NCI-H2227 (cell line): ENCODE results near the gene CMSS1.

Experiments
- DNase-seq: peaks from one replicate; lab custom pipeline; 2025; ENCODE audit not compliant: unreplicated experiment; lab: John Stamatoyannopoulos, UW

CMSS1 gene

DNA sequence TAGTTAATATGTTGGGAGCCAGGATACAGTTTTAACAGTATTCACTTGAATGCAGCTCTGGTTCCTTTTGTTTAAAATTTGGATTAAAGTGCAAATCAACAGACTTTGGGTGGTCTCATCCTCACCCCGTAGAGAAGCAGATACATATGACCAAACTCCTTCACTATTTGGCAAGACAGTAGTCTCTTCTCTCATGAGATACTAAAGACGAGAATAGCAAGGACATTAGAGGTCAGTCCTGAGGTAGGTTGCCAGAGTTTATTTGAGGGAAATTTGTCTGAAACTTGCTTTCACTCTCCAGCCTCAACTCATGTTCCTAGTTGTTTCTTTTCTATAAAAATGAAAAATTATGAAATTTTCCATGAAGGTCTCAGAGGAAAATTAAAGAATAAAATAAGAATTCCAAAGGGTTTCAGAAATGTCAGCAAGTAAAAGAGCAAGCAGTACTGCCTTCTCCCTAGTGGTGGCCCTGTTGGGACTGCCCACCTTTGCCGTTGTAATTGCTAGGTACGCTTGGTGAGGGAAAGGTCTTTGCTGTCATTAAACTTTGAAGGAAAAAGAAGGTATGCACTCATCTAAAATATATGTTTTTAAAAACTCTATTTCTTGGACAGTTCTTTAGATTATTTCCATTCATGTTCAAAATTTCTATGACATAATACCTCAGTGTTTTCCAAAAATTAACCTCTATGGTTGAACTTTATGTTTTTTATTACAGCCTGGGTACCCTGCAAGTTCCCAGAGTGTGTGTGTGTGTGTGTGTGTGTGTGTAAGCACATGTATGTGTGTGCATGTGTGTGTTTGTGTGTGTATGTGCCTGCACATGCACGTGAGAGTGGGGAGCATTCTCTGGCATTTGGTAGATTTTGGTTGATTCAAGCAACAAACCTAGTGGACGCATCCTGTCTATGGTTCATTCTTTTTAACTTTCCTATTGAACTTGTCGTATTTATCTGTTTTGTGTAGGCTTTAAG is 111.4 kb downstream of the CMSS1 start:
- DNase-seq, result no peak

DNA sequence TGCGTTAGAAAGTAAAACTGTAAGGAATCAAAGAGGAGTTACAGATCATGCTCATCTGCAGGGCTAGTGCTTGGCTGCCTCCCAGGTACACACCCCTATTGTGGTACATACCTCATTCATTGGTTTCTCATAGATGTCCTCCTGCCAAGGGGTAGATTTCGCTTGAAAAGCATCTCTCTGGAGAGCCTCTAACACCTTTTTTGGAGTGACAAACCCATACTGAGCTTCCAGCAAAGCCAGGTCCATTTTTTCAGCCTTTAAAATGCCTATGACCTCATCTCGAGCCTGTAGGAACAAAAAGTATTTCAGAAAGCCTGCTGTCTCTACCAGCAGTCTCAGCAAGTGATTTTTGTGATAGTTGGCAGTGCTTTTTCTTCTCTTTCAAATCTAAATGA is 112.1 kb downstream of the CMSS1 start:
- no peak for DNase-seq

DNA sequence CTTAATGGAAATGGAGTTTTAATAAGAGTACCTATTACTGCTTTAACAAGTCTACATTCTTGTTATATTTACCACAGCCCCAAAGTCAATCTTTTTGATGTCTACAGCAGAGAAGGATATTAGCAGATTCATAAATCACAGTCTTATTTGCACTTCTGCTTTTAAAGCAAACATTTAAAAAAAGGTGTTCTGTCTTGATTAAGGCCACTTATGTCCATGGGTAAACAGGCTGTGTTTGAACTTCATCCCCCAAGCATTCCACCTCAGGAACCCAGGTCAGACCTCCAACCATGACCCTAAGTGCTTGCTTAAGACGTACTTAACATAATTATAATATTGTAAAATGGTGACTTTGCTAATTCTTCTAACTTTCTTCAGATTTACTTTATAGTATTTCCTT is 113.4 kb downstream of the CMSS1 start:
- DNase-seq, result no peak

DNA sequence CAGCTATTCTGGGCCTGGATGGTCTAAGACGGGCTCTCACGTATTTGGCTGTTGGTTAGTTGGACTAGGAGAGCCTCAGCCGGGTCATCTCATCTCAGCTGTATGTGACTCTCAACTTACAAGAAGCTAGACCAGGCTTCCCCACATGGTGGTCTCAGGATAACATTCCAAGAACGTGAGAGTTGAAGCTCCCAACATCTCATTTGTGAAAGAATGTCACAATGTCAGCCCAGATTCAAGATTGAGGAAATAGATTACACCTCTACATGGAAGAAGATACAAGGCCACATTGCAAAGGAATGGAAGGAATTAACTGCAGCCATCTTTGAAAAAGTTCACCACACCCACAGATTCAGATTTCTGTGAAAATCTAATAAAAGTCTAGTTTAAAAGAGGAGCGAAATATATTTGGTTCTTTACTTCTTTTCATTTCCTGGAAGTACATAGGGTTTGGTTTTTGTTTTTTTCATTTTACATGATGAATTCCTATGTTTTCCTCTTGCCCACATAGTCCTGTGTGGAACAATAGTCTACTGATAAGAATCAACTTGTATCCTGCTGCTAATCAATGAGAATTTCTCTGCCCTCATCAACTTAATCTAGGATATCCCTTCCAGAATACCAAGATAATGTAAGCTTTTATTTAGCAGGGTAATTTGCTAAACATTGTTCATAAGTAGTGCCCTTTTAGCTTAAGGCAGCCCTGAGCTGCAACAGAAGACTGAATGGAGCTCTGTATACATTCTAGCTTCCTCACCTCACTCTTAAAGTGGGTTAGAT is 116.5 kb downstream of the CMSS1 start:
- DNase-seq, result no peak

DNA sequence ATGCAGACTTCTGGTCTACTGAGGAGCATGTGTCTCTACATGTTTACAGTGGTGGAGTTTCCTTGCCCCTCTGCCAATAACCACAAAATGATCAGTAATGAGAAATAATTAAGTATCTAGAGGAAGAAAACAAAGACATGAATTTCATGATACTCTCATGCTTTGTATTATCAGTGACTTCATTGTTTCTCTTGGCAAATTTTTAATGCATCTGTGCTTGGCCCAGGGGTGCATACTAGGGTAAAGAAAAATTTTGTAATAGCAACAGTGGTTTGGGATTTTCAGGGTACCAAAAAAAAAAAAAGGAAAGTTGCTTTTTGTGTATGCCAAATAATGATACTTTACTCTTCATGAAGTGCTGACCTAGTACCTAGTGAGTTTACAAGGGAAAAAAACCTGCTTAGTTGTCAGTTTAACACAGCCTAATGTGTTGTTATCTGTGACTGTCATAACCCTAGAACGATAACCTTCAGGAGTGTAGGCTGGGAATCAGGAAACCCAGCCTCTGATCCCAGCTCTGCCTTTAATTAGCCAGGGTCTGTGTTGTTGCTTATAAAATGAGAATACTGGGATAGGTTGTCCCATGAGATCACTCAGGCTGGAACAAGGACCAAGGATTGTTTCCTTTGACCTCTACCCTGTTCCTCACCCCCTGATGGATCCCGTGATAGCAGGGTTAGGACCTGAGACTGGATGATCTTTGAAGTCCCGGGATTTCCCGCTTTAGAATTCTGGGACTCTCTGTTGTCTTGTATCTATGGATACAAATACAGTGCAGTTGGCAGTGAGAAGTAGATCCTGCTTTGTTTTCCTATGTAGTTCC is 117.5 kb downstream of the CMSS1 start:
- no peak for DNase-seq

DNA sequence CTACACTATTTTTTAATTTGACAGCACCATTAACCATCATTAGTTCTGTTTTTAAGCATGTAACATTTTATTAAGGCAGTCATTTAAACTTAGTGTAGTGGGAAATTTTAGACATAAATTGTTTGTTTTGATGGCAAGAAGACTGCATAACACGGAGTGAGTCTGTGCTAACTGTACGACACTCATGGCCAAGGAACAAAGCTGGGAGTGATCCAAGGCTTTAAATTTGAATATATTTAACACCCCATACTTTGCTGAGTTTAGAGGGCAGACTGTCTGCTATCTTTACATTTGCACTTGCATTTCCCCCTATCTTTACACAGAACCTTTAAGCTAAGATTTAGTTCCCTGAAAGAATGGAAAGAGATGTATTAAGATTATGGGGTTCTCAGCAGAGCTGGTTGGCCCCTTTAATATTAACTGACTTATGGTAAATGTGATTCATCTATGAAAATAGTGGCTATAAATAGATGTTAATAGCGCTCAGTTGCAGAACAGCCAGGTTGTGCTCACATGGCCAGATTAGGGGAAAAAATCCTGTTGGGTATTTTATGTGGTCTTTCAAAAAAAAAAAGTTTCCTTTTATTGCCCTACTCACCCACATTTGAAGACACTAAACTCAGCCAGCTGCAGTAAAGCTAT is 120.7 kb downstream of the CMSS1 start:
- DNase-seq, result no peak

DNA sequence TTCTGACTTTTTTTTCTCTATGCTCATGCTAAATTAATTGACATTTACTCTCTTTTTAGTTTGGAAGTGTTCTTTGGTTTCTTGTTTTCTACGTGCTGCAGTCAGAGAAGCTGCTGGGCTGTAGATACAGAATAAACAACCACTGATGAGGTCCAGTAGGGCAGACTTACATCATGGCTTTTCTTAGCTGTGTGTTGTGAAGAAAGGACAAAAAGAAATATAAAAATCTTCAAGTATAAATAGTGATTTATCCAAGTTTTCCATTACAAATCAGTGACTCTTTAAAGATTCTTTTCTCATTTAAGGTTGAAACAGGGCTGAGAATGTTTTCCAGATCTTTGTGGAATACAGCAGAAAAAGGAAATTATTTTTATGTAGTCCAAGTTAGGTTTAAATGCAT is 122.2 kb downstream of the CMSS1 start:
- no peak for DNase-seq

DNA sequence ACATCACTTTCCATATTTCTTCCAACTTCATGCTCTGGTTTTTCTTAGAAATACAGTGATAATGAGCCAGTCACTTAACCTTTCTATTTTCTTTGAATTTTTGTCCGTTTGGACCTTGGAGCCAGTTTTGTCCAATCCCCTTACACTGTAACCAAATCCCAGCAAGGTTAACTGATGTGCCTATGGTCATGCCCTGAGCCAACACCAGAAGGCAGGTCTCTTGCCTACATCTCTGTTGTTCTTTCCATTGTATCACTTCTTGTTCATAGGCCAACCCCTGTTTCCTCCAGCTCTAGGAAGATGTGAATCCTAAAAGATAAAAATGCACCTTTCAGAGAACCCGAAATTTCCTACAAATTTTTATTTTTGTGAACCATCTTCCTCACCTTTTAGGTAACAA is 122.7 kb downstream of the CMSS1 start:
- no peak for DNase-seq

DNA sequence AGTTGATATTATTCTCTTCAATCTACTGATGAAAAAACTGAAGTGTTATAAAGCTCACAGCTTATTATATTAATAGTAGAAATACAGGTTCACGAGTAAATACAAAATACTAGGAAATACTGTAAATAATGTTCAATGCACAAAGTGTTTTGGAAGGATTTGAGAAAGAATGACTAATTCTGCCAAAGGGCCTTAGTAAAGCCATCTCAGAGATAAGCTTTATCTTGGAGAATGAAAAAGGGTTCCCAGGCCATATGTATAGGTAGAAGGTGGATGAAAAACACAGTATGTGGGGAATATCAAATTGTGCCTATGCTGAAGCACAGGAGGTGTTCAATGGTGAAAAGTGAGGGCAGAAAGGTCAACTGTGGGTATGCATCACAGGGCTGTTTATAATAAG is 123.5 kb downstream of the CMSS1 start:
- no peak for DNase-seq

DNA sequence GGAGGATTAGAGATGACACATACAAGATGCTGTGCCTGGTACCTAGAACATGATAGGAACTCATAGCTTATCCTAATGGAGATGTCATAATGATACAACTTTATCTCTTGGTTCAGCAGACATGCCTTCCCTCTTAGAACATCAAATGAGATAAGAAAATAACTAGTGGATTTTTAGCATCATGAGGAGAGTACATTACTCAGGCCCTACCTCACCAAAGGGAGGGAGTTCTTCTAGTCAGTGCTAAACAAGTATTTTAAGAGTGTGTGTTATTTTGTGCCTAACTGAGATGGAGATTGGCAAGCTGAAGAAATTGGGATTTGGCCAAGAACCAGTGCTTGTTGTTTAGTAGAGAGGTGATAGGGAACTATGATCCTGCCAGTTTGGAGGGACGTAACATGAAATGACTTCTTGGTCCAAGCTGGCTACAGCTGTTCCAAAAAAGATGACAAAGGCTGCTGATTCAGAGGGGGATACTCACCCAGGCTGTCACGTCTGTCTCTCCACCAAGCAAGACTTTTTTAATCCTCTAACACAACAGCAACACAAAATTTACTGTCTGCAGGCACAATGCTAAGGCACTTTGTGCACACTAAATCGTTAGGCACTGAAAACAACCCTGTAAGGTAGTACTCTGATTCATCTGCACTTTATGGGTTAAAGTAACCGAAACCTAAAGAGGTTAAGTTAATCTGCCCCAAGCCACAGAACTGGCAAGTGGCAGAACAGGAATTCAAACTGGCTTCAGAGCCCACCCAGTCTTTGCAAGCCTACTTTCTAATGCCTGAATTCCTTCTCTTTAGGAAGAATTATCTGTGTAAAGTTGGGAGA is 126.5 kb downstream of the CMSS1 start:
- no peak for DNase-seq

DNA sequence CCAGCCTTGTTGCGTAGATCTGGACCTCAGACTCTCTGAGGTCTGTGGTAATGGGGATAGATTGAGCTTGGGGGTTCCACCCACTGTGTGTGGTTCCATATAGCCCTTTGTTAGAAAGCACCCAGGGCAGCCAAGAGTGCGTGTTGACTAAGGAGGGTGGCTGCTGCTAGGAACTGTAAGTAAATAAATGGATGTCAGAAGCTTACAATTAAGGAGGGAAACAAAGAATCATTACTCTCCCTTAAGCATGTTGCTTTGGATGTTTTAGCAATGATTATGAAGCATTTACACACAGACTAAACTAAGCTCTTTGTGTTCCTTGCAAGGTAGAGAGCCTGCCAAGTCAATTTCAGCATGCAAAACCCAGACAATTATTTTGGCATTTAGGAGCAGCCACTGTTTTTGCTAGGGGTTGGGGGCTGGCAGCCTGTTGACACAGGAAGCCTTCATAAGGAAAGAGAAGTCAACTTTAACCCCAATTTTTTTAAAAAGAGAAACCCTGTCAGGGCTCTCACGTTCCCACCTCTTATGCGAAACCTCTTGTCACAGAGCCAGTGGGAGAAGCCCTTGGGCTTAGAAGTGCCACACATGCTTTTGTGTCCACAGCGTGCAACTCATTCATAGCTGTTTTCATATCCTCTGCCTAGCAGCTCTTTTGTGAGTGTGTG is 127.8 kb downstream of the CMSS1 start:
- DNase-seq, result peak; percentile 52

DNA sequence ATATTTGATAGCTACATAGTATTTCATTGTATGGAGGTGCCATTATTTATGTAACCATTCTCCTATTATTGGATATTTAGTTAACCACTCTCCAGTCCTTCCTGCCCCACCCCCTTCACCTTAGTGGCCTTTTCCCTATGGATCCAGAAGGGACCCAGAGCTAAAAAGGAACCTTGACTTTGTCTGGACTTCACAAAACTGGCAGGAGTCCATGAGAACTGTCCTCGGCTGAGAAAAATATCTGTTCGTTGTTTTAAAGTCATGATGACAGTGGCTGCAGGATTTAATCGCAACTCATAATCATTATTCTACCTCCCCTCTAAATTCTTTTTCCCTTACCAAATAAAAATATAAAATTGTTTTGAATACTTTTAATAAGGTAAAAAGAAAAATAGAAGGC is 129.7 kb downstream of the CMSS1 start:
- no peak for DNase-seq

DNA sequence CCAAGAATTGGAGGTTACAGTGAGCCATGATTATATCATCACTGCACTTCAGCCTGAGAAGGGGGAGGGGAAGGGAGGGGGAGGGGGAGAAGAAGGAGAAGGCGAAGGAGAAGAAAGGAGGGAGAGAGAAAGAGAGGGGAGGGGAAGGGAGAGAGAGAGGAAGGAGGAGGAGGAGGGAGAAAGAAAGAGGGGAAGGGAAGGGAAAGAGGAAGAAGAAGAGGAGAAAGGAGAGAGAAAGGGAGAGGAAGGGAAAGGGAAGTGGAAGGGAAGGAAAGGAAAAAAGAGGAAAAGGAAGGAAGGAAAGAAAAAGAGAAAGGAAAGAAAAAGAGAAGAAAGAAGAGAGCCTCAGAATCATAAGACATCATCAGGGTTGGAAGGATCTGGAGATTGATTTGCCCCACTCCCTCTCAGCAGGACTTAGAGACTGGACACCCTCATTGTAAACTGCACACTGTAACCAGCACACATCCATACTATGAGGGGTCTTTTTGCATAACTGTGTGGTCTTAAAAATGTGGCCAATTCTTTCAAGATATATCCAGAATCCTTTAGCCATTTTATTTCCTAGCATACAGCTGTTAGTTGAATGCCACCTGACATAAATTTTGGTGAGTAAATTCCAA is 130.9 kb downstream of the CMSS1 start:
- no peak for DNase-seq

DNA sequence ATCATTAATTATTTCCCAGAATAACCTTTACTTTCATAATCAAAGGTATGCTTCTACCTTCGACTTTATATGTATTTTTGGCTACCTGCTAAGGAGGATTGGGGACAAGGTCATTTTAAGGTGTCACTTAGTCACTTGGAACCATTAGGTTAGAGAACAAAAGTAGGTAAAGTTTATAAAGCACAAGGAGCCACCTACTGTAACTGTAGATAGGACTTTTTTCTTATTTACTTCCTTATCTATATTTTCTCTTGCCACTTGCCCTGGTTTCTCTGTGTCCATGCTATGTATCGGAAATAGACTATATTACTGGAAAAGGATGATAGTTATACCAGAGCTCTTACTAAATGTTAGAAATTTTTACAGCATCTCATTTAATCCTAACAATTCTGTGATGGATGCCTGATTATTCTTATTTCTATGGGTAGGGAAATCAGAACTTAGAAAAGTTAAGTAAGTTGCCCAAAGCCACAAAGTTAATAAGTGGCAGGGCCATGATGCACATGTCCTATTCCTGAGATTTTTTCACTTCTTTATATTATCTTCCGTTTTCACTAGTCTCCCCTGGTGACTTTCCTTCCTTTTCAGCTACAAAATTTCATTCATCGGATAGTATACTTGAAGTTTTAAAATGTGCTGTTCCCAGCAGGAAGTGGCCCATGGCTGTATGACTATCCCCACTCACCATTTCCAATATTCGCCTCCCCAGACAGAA is 132.5 kb downstream of the CMSS1 start:
- DNase-seq, result no peak

DNA sequence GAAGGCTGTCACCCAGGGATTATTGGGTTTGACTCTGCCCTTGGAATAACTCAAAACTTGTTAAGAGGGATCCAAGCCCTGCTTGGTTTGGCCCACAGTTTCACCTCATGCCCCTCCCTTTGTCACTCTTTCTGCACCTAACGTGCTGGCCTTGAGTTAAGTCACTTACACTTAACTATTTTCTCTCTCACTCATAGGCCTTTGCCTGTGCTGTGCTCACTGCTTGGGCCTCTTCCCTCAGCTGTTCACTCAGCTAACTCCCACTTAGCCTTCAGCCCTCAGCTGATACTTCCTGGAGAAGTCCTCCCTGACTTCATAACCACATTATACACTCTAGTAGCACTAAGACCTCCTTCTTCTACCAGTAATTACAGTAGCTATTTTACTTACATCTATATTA is 133.3 kb downstream of the CMSS1 start:
- DNase-seq, result no peak

DNA sequence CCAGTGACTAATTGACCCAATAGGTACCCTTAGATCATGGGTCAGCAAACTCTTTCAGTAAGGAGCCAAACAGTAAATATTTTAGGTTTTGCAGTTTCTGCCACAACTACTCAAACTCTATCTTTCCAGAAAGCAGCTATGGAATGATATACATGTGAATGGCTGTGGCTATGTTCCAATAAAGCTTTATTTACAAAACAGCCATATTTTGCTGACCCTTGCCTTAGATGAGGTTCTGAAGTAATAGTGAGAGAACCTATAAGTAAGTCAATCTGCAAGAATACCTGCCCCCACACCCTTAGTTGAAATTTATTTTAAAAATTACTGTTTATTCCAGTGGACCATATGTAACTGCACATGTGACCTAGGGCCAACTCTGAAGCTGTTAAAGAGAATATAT is 134.0 kb downstream of the CMSS1 start:
- DNase-seq, result no peak

DNA sequence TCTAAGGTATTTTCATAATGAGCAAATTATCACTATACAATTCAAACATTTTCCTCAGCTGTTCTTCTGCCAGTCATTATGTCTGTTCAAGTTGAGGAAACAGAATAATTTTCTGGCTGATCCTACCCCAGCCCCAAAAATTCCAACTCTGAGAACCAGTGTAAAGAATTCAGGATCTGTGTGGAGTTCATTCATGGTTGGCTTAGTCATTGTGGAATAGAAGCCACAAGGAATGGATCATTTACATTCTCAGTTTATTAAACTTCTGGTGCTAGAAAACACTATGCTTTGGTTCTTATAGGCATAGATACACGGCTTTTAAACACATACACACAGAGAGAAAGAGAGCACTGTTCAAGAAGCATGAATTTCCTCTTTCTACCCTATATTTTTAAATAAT is 134.6 kb downstream of the CMSS1 start:
- DNase-seq, result no peak

DNA sequence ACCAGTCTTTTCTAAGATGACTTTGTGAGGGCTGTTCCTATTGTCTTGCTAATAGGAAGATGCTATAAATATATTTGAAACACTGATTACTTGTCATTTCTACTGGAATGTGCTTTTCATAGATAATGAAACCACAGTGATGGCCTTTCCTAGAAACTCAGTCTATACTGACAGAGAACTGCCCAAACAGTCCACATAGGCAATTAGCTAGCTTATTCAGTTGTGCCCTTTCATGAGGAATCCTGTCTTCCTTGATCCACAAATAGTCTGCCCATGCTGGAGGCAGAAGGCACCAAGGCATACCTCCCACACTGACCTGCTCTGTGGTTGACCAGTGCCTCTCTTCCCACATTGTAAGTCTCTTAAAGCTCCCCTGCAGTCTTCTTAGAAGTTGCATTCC is 135.9 kb downstream of the CMSS1 start:
- DNase-seq, result no peak
